Mesenchymal stem cell (in vitro differentiated cells and primary cell): ENCODE measurements around the gene MGAT4B.

Experiments used
- DNase-seq: peaks from one replicate; pipeline ENCODE4 v3.0.0-alpha.2; 2013
- H2AFZ ChIP-seq: one replicate; pipeline ENCODE4 v1.6.1; 2013; ENCODE audit warnings: low read depth, mild to moderate bottlenecking, control low read depth, inconsistent platforms, low read length, moderate library complexity
- H2AK5ac ChIP-seq: 2 replicates; pipeline ENCODE4 v1.6.1; 2013; ENCODE audit warnings: low read length, moderate library complexity, mild to moderate bottlenecking, inconsistent platforms; ENCODE audit not compliant: severe bottlenecking
- H2BK120ac ChIP-seq: one replicate; pipeline ENCODE4 v1.6.1; 2013; ENCODE audit warnings: low read depth, mild to moderate bottlenecking, inconsistent platforms, low read length, moderate library complexity
- H2BK12ac ChIP-seq, 2 experiments: one replicate each; pipeline ENCODE4 v1.6.1; 2013; ENCODE audit warnings: inconsistent platforms in 2 of 2, low read length in 2 of 2, mild to moderate bottlenecking in 2 of 2, moderate library complexity in 2 of 2, control low read depth in 1 of 2
- H2BK15ac ChIP-seq: one replicate; pipeline ENCODE4 v1.6.1; 2013; ENCODE audit warnings: mild to moderate bottlenecking, low read depth, inconsistent platforms; ENCODE audit not compliant: poor library complexity, severe bottlenecking
- H2BK5ac ChIP-seq: 2 replicates; pipeline ENCODE4 v1.6.1; 2013; ENCODE audit warnings: low read depth, mild to moderate bottlenecking, low read length, control low read depth, inconsistent platforms; ENCODE audit not compliant: poor library complexity, severe bottlenecking
- H3K14ac ChIP-seq, 2 experiments: one replicate each; pipeline ENCODE4 v1.6.1; 2013; ENCODE audit warnings: inconsistent platforms in 2 of 2, low read length in 2 of 2, control low read depth in 1 of 2, mild to moderate bottlenecking in 1 of 2, moderate library complexity in 1 of 2
- H3K18ac ChIP-seq, 2 experiments: one replicate each; pipeline ENCODE4 v1.6.1; 2013; ENCODE audit warnings: inconsistent platforms in 2 of 2, low read length in 2 of 2, control low read depth in 1 of 2, low read depth in 1 of 2, mild to moderate bottlenecking in 1 of 2
- H3K23ac ChIP-seq, 2 experiments: one replicate each; pipeline ENCODE4 v1.6.1; 2013; ENCODE audit warnings: inconsistent platforms in 2 of 2, low read length in 2 of 2, mild to moderate bottlenecking in 2 of 2, moderate library complexity in 2 of 2, control low read depth in 1 of 2
- H3K27ac ChIP-seq: 2 replicates; pipeline ENCODE4 v1.5.1; 2013; ENCODE audit warnings: mild to moderate bottlenecking, moderate library complexity, low read length, control low read depth, inconsistent platforms; ENCODE audit not compliant: poor library complexity, severe bottlenecking
- H3K27me3 ChIP-seq, 2 experiments: 2 replicates each; pipeline versions ENCODE4 v1.6.1 to v1.7.0; 2013; ENCODE audit warnings: low read length in 2 of 2, mild to moderate bottlenecking in 2 of 2, moderate library complexity in 2 of 2, control low read depth in 1 of 2, inconsistent platforms in 1 of 2; ENCODE audit not compliant: control insufficient read depth in 1 of 2, insufficient read depth in 1 of 2
- H3K36me3 ChIP-seq, 2 experiments: 2 replicates each; pipeline versions ENCODE4 v1.6.1 to v1.7.0; 2013; ENCODE audit warnings: low read length in 2 of 2, control low read depth in 1 of 2, inconsistent platforms in 1 of 2, low read depth in 1 of 2, mild to moderate bottlenecking in 1 of 2; ENCODE audit not compliant: insufficient read depth in 2 of 2, control insufficient read depth in 1 of 2
- H3K4ac ChIP-seq, 2 experiments: one replicate each; pipeline ENCODE4 v1.6.1; 2013; ENCODE audit warnings: inconsistent platforms in 2 of 2, low read length in 2 of 2, mild to moderate bottlenecking in 2 of 2, moderate library complexity in 2 of 2, control low read depth in 1 of 2, low read depth in 1 of 2
- H3K4me1 ChIP-seq: 2 replicates; pipeline ENCODE4 v1.6.1; 2013; ENCODE audit warnings: low read depth, low read length, control low read depth; ENCODE audit not compliant: control insufficient read depth, insufficient read depth
- H3K4me2 ChIP-seq: 2 replicates; pipeline ENCODE4 v1.6.1; 2013; ENCODE audit warnings: low read length, mild to moderate bottlenecking, inconsistent platforms; ENCODE audit not compliant: poor library complexity, severe bottlenecking
- H3K4me3 ChIP-seq, 2 experiments: 2 replicates each; pipeline versions ENCODE4 v1.5.1 to v1.7.0; 2013; ENCODE audit warnings: low read length in 2 of 2, mild to moderate bottlenecking in 2 of 2, control low read depth in 1 of 2, low read depth in 1 of 2; ENCODE audit not compliant: insufficient read depth in 1 of 2
- H3K79me1 ChIP-seq: replicated peaks from 2 replicates; pipeline ENCODE4 v1.6.1; 2013; ENCODE audit warnings: mild to moderate bottlenecking, control low read depth, low read length, inconsistent platforms; ENCODE audit not compliant: poor library complexity, severe bottlenecking
- H3K9ac ChIP-seq: 2 replicates; pipeline ENCODE4 v1.7.0; 2013; ENCODE audit warnings: mild to moderate bottlenecking, low read length, moderate library complexity
- H3K9me3 ChIP-seq: 2 replicates; pipeline ENCODE4 v1.7.0; 2013; ENCODE audit warnings: mild to moderate bottlenecking, low read length; ENCODE audit not compliant: control insufficient read depth
- H4K8ac ChIP-seq: one replicate; pipeline ENCODE4 v1.6.1; 2013; ENCODE audit warnings: inconsistent platforms, mild to moderate bottlenecking, low read length, moderate library complexity
- H4K91ac ChIP-seq: one replicate; pipeline ENCODE4 v1.6.1; 2013; ENCODE audit warnings: mild to moderate bottlenecking, low read length, inconsistent platforms
- whole genome bisulfite sequencing: methylation state at CpG from one replicate; pipeline ENCODE4 v1.1.7; 2013; ENCODE audit warnings: mixed read lengths; 5-methylcytosine and 5-hydroxymethylcytosine counted together

Gene MGAT4B

GRCh38 chr5:179812997-179813607 lies 6.4 kb upstream of the MGAT4B start:
- Histone ChIP-seq H3K27ac (no peak overlapping the region), H2BK120ac (no peak overlapping the region), H3K14ac (no peak overlapping the region), H2BK5ac (no peak overlapping the region), H4K91ac (no peak overlapping the region), H3K36me3 (peaks cover 31 to 33% of the 10 kb centered on the region in 2 experiments), H3K4me1 (peaks cover 14% of the 10 kb centered on the region), H2AK5ac (no peak overlapping the region), H3K9me3 (no peaks in the 10 kb centered on the region), H2BK15ac (no peak overlapping the region), H3K18ac (no peak overlapping the region), H3K4me2 (no peak overlapping the region), H2BK12ac (no peak overlapping the region), H3K79me1 (peaks cover 30% of the 10 kb centered on the region), H3K4ac (no peak overlapping the region), H3K27me3 (no peaks in the 10 kb centered on the region), H3K4me3 (no peak overlapping the region), H4K8ac (no peak overlapping the region), H3K9ac (no peak overlapping the region), H2AFZ (no peak overlapping the region), H3K23ac (no peak overlapping the region)
- no peak for DNase-seq
- 88% methylated on average over 5 of the region's 5 CpGs for WGBS

- H4K91ac ChIP-seq = no peak overlapping the region
- WGBS = 94% methylated on average over 27 of the region's 27 CpGs
- H3K4me1 ChIP-seq = peaks cover 15% of the 10 kb centered on the region
- no peak overlapping the region for H4K8ac ChIP-seq
- H3K9me3 ChIP-seq = no peaks in the 10 kb centered on the region
- no peak overlapping the region for H3K4ac ChIP-seq
- H3K79me1 ChIP-seq = peaks cover 27% of the 10 kb centered on the region
- H2AFZ ChIP-seq = no peak overlapping the region
- no peak overlapping the region for H2BK15ac ChIP-seq
- no peak overlapping the region for H3K14ac ChIP-seq
- peaks cover 31 to 33% of the 10 kb centered on the region in 2 experiments for H3K36me3 ChIP-seq
- no peak overlapping the region for H3K27ac ChIP-seq
- H3K27me3 ChIP-seq = no peaks in the 10 kb centered on the region
- H3K4me2 ChIP-seq = no peak overlapping the region
- no peak overlapping the region for H3K9ac ChIP-seq
- no peak overlapping the region for H3K23ac ChIP-seq
- H3K18ac ChIP-seq = no peak overlapping the region
- H2AK5ac ChIP-seq = no peak overlapping the region
- H2BK120ac ChIP-seq = no peak overlapping the region
- H2BK5ac ChIP-seq = no peak overlapping the region
- DNase-seq = no peak
- H3K4me3 ChIP-seq = no peak overlapping the region
- no peak overlapping the region for H2BK12ac ChIP-seq
Observed at GRCh38 chr5:179812135-179812825, 5.6 kb upstream of the MGAT4B start.

- Histone ChIP-seq H3K79me1 (peaks cover 11% of the 10 kb centered on the region), H2BK120ac (peak overlapping the region; percentile 99), H2BK5ac (peak overlapping the region; percentile 84), H3K14ac (peak overlapping the region; percentile 92 to 97), H2BK15ac (peak overlapping the region; percentile 86), H4K91ac (peak overlapping the region; percentile 76), H2BK12ac (peak overlapping the region; percentile 55 to 85), H2AK5ac (no peak overlapping the region), H3K4me2 (peak overlapping the region; percentile 93), H4K8ac (peak overlapping the region; percentile 57), H3K4ac (peak overlapping the region; percentile 77 to 96), H3K27ac (peak overlapping the region; percentile 13), H3K4me3 (peak overlapping the region; percentile 84 to 98), H2AFZ (no peak overlapping the region), H3K18ac (peak overlapping the region; percentile 92 to 98), H3K9ac (peak overlapping the region; percentile 87), H3K9me3 (no peaks in the 10 kb centered on the region), H3K36me3 (peaks cover 11 to 37% of the 10 kb centered on the region in 2 experiments), H3K4me1 (peaks cover 45% of the 10 kb centered on the region), H3K27me3 (no peaks in the 10 kb centered on the region), H3K23ac (no peak overlapping the region)
- 8% methylated on average over 43 of the region's 65 CpGs for WGBS
- DNase-seq = peak; percentile 42
Observed at GRCh38 chr5:179805529-179806249, 977 bp downstream of the MGAT4B start.

GRCh38 chr5:179805070-179805528 lies 1.6 kb downstream of the MGAT4B start:
- Histone ChIP-seq H3K4me1 (peaks cover 45% of the 10 kb centered on the region), H3K27ac (peak overlapping the region; percentile 13), H4K8ac (peak overlapping the region; percentile 55), H2BK120ac (no peak overlapping the region), H3K27me3 (no peaks in the 10 kb centered on the region), H2BK12ac (peak overlapping the region; percentile 17 to 55), H3K79me1 (peaks cover 16% of the 10 kb centered on the region), H2BK5ac (no peak overlapping the region), H3K9me3 (no peaks in the 10 kb centered on the region), H3K4ac (peak overlapping the region in 1 of 2 experiments; percentile 54), H2BK15ac (no peak overlapping the region), H4K91ac (peak overlapping the region; percentile 30), H3K14ac (no peak overlapping the region), H3K18ac (peak overlapping the region; percentile 92 to 98), H3K4me2 (peak overlapping the region; percentile 93), H3K23ac (peak overlapping the region; percentile 2 to 60), H2AFZ (no peak overlapping the region), H3K9ac (peak overlapping the region; percentile 87), H2AK5ac (no peak overlapping the region), H3K4me3 (peak overlapping the region; percentile 84 to 98), H3K36me3 (peaks cover 16 to 43% of the 10 kb centered on the region in 2 experiments)
- 69% methylated on average over 9 of the region's 9 CpGs for WGBS
- no peak for DNase-seq
